Astrocyte (in vitro differentiated cells and primary cell): ENCODE data around the gene CCDC85A.

Source experiments
- EZH2 ChIP-seq: IDR thresholded peaks from 2 replicates; pipeline ENCODE4 v1.6.1; 2012; ENCODE audit warnings: mild to moderate bottlenecking, low read length, inconsistent platforms; ENCODE audit not compliant: insufficient read depth
- TF ChIP-seq, protein P1 (sequence below): IDR thresholded peaks from 2 replicates; pipeline ENCODE4 v1.5.1; 2011; ENCODE audit warnings: low read depth, mild to moderate bottlenecking, inconsistent platforms, low read length, moderate library complexity; ENCODE audit not compliant: insufficient read depth

DNA sequence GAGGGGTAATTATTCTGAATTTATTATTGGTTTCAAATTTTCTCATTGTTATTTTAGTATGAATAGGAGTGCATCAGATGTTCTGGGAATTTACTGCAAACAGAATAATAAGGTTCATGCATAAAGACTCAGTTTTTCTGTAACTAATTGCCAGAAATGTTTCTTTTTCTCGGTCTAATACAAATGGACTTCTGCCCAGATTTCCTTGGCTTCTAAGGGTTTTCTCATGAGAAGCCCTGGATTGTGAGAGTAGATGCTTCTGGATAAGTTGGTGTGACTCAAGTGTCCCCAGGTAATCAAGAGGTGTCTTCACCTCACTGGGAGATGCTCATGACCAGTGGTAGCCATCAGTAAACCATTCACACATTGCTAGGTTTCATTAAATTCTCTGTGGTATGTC is 78.5 kb downstream of the CCDC85A start:
- TF ChIP-seq, protein P1, sequence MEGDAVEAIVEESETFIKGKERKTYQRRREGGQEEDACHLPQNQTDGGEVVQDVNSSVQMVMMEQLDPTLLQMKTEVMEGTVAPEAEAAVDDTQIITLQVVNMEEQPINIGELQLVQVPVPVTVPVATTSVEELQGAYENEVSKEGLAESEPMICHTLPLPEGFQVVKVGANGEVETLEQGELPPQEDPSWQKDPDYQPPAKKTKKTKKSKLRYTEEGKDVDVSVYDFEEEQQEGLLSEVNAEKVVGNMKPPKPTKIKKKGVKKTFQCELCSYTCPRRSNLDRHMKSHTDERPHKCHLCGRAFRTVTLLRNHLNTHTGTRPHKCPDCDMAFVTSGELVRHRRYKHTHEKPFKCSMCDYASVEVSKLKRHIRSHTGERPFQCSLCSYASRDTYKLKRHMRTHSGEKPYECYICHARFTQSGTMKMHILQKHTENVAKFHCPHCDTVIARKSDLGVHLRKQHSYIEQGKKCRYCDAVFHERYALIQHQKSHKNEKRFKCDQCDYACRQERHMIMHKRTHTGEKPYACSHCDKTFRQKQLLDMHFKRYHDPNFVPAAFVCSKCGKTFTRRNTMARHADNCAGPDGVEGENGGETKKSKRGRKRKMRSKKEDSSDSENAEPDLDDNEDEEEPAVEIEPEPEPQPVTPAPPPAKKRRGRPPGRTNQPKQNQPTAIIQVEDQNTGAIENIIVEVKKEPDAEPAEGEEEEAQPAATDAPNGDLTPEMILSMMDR, result no peak
- TF ChIP-seq EZH2, result no peak
